Cardiac muscle cell (in vitro differentiated cells and primary cell): ENCODE measurements around the gene CHD1L. TPM values are rescaled to one million over a fixed set of nuclear protein-coding genes. Genes with fewer than 3 reads are reported as not detected.
A peak's percentile ranks its signal among the peaks of the same experiment; 100 is the strongest.

ENCODE experiments used
- DNase-seq, 2 donors: peaks; one replicate each; pipeline versions ENCODE4 v3.0.0 to v3.0.0-alpha.2; 2010 to 2017; ENCODE audit warnings: low read depth in 1 of 2, low spot score in 1 of 2
- H3K27ac ChIP-seq: fragments of 200-600 bp; sonication (generic); 2 replicates; pipeline ENCODE4 v1.5.1; 2016
- H3K27me3 ChIP-seq: fragments of 200-600 bp; sonication (generic); 2 replicates; pipeline ENCODE4 v1.6.0; 2016; ENCODE audit warnings: control low read depth
- H3K36me3 ChIP-seq: fragments of 200-600 bp; sonication (generic); 2 replicates; pipeline ENCODE4 v1.5.1; 2016; ENCODE audit warnings: control low read depth
- H3K4me1 ChIP-seq: fragments of 200-600 bp; sonication (generic); 2 replicates; pipeline ENCODE4 v1.8.1; 2017; ENCODE audit warnings: low read depth, mild to moderate bottlenecking, mixed run types
- H3K4me3 ChIP-seq: fragments of 200-600 bp; sonication (generic); 2 replicates; pipeline ENCODE4 v1.5.1; 2016; ENCODE audit warnings: mild to moderate bottlenecking
- H3K9me3 ChIP-seq: fragments of 200-600 bp; sonication (generic); 2 replicates; pipeline ENCODE4 v1.5.1; 2017; ENCODE audit warnings: low read depth, mild to moderate bottlenecking, control low read depth
- CTCF ChIP-seq: IDR thresholded peaks from 2 replicates; pipeline ENCODE4 v1.5.1; 2012; ENCODE audit warnings: low read depth, mild to moderate bottlenecking, low read length
- polyA plus RNA-seq: library from polyadenylated mRNA; unstranded; fragments of >200 nt; fragmentation: Nextera tagmentation; extraction: Ambion mirVana; gene quantifications from 2 replicates; pipeline ENCODE4 v1.2.1, GENCODE V29; 2016
- total RNA-seq: library from RNA; depleted of rRNA; stranded (reverse); fragments of >200 nt; gene quantifications from 2 replicates; pipeline ENCODE4 v1.2.3, GENCODE V29; 2016

Gene CHD1L
- total and polyA plus RNA-seq, 2 experiments from 2014 or later, result 22.4 to 34.6 TPM

DNA sequence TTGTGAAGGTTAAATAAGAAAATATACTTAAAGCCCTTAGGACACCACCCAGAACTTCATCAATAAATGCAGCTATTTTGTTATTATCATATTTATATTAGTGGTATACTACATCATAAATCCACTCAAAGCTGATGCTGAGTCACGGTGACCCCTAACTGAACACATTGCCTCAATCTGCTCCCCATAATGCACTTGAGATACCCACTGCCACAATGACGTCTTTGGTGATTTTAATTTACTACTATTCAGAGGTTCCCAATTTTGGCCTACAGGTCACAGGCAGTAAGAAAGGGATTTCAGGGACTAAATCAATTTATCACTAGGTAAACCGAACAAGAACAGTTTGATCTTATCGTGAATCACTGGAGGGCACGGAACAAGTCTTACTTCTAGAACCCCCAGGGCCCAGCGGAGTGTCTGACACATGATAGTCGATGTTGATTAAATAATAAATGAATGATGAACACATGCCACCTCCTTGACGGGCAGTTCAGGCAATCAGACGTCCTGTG is 493 bp upstream of the CHD1L start:
- Histone ChIP-seq H3K9me3 (no peaks in the 10 kb centered on the region), H3K36me3 (no peaks in the 10 kb centered on the region), H3K4me1 (peaks cover 14% of the 10 kb centered on the region), H3K27me3 (no peaks in the 10 kb centered on the region), H3K27ac (peak overlapping the region; percentile 15), H3K4me3 (no peak overlapping the region)
- no peak for DNase-seq
- no peak for TF ChIP-seq CTCF

DNA sequence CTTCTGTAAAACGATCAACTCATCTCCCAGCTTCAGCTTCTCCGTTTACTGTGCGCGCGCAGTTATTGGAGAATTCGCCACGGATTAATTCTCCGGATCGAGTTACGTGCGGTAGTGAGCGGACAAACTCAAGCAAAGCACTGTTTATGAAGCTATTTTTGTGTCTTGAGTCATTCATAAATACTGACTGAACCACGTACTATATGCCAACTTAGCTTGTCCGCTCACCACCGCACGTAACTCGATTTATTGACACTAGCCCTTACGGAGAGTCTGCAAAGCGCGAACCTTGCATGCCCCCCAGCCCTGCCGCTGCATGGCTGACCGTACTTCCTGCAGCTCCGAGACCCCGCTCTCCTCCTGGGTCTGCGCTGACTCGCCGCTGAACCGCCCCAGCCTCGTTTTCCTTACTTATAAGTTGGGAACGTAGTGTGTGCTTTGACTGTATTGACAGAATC is 773 bp downstream of the CHD1L start:
- peaks cover 20% of the 10 kb centered on the region for H3K4me1 ChIP-seq
- peak overlapping the region; percentile 96 for H3K4me3 ChIP-seq
- no peak for TF ChIP-seq CTCF
- peak overlapping the region; percentile 11 for H3K27ac ChIP-seq
- H3K27me3 ChIP-seq, result no peaks in the 10 kb centered on the region
- H3K36me3 ChIP-seq, result no peaks in the 10 kb centered on the region
- peak in 1 of 2 donors; percentile 61 for DNase-seq
- no peaks in the 10 kb centered on the region for H3K9me3 ChIP-seq

DNA sequence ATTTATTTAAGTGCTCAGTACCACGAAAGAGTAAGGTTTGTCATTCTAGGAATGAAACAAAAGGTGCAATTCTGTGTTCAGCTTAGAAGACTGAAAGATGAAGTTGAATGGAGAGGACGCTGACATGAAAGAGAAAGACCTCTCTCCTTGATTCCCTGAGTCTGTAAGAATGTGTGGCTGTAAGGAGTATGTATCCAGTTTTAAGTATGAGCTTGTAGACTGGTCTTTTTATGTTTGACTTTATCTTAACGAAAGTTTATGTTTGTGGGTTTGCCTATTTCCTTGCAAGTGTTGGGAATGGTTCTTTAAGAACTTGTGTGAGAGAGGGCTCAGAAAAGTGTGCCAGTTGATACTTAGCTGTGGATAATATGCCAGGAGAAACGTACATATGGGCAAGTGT is 1.4 kb downstream of the CHD1L start:
- Histone ChIP-seq H3K27ac (no peak overlapping the region), H3K9me3 (no peaks in the 10 kb centered on the region), H3K27me3 (no peaks in the 10 kb centered on the region), H3K4me1 (peaks cover 20% of the 10 kb centered on the region), H3K4me3 (peak overlapping the region; percentile 96), H3K36me3 (no peaks in the 10 kb centered on the region)
- no peak for TF ChIP-seq CTCF
- no peak for DNase-seq

GRCh38 chr1:147245129-147245528 is 2.6 kb downstream of the CHD1L start:
- DNase-seq, result no peak
- H3K36me3 ChIP-seq, result no peaks in the 10 kb centered on the region
- peaks cover 20% of the 10 kb centered on the region for H3K4me1 ChIP-seq
- H3K27me3 ChIP-seq, result no peaks in the 10 kb centered on the region
- no peak for TF ChIP-seq CTCF
- H3K9me3 ChIP-seq, result no peaks in the 10 kb centered on the region
- H3K4me3 ChIP-seq, result no peak overlapping the region
- H3K27ac ChIP-seq, result no peak overlapping the region

GRCh38 chr1:147245586-147246021 is 3.1 kb downstream of the CHD1L start:
- H3K4me1 ChIP-seq, result peaks cover 20% of the 10 kb centered on the region
- no peaks in the 10 kb centered on the region for H3K27me3 ChIP-seq
- no peak overlapping the region for H3K27ac ChIP-seq
- no peak for TF ChIP-seq CTCF
- H3K9me3 ChIP-seq, result no peaks in the 10 kb centered on the region
- DNase-seq, result no peak
- no peaks in the 10 kb centered on the region for H3K36me3 ChIP-seq
- H3K4me3 ChIP-seq, result no peak overlapping the region
